Measurements from ENCODE around the gene DDX6. TPM values are rescaled to one million over a fixed set of nuclear protein-coding genes. Genes with fewer than 3 reads are reported as not detected.

DDX6 gene
- total RNA-seq, 4 donors from 2014 or later = 63.0 to 295 (median 118) TPM

DNA sequence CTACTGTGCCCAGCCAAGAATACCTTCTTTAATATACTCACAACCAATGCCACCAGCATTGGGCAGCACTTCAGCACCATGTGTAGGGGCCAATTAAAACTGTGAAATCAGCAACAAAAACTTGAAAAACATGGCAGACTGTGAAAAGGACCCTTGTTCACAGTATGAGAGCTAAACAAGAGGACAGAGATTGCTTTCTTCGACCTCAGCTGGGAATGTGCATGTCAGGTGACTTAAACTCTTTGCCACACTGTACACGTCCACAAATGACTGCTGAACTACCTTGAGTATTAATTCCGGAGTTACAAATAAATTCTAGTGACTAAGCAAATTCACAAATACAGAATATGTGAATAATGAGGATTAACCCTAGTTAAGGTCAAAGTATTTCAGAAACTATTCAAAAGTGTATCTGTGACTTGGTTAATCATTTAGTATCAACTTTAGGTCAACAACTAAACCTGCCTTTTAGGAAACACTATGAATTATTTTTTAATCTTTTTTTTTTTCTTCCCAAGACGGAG lies 33.0 kb downstream of the DDX6 start:
- Histone ChIP-seq H3K9me3 (no peaks in the 10 kb centered on the region), H3K36me3 (no peaks in the 10 kb centered on the region), H3K4me1 (no peaks in the 10 kb centered on the region), H3K4me3 (no peak overlapping the region), H3K27me3 (no peaks in the 10 kb centered on the region), H3K27ac (no peak overlapping the region)
- intact Hi-C loops (cut with DNase I; ENCODE audit: low total_unique reads) = no loop called here
- no peak for DNase-seq
- TF ChIP-seq, protein P1, sequence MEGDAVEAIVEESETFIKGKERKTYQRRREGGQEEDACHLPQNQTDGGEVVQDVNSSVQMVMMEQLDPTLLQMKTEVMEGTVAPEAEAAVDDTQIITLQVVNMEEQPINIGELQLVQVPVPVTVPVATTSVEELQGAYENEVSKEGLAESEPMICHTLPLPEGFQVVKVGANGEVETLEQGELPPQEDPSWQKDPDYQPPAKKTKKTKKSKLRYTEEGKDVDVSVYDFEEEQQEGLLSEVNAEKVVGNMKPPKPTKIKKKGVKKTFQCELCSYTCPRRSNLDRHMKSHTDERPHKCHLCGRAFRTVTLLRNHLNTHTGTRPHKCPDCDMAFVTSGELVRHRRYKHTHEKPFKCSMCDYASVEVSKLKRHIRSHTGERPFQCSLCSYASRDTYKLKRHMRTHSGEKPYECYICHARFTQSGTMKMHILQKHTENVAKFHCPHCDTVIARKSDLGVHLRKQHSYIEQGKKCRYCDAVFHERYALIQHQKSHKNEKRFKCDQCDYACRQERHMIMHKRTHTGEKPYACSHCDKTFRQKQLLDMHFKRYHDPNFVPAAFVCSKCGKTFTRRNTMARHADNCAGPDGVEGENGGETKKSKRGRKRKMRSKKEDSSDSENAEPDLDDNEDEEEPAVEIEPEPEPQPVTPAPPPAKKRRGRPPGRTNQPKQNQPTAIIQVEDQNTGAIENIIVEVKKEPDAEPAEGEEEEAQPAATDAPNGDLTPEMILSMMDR (IDR thresholded peaks at IDR 0.05) = no peak
- no peak for TF ChIP-seq POLR2A (IDR thresholded peaks at IDR 0.05)

DNA sequence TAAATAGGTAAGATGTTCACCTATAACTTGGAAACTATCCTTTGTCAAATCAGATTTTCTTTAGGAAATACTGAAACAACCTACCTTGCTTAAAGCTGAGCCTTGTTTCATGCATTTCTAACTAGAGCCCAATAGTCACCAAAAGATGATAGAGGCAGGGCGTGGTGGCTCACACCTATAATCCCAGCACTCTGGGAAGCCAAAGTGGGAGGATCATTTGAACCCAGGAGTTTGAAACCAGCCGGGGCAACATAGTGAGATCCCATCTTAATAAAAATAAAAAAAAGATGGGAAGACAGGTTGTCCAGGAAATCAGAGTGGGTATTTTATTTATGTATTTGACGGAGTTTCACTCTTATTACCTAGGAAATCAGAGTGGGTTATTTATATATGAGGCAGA lies 38.3 kb downstream of the DDX6 start:
- Histone ChIP-seq H3K27me3 (no peaks in the 10 kb centered on the region), H3K27ac (no peak overlapping the region), H3K36me3 (no peaks in the 10 kb centered on the region), H3K9me3 (no peaks in the 10 kb centered on the region), H3K4me1 (no peaks in the 10 kb centered on the region), H3K4me3 (no peak overlapping the region)
- intact Hi-C loops (cut with DNase I; ENCODE audit: low total_unique reads) = no loop called here
- no peak for TF ChIP-seq POLR2A (IDR thresholded peaks at IDR 0.05)
- TF ChIP-seq, protein P1 (IDR thresholded peaks at IDR 0.05) = no peak
- DNase-seq = no peak

DNA sequence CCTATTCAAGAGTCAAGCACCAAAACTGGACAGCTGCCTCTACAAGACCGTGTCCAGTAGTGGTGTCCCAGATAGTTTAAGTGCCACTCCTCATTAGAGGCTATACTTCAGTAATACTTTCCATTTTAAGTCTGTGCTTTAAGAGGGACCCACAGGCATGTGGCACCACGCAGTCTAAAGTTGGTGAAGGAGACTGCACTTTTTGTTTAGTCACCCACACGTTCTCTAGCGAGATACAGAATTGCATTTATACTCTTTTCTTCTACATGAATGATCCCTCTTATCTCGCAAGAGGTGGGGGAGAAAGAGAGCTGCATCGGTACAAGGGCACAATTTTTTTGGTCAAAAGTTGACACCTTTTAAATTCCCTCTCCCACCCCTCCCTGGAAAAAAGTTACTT lies 41.5 kb downstream of the DDX6 start:
- no peak for DNase-seq
- Histone ChIP-seq H3K36me3 (no peaks in the 10 kb centered on the region), H3K4me3 (no peak overlapping the region), H3K9me3 (no peaks in the 10 kb centered on the region), H3K27me3 (no peaks in the 10 kb centered on the region), H3K4me1 (no peaks in the 10 kb centered on the region), H3K27ac (no peak overlapping the region)
- TF ChIP-seq POLR2A (IDR thresholded peaks at IDR 0.05) = no peak
- TF ChIP-seq, protein P1 (IDR thresholded peaks at IDR 0.05) = no peak
- intact Hi-C loops (cut with DNase I; ENCODE audit: low total_unique reads) = no loop called here

DNA sequence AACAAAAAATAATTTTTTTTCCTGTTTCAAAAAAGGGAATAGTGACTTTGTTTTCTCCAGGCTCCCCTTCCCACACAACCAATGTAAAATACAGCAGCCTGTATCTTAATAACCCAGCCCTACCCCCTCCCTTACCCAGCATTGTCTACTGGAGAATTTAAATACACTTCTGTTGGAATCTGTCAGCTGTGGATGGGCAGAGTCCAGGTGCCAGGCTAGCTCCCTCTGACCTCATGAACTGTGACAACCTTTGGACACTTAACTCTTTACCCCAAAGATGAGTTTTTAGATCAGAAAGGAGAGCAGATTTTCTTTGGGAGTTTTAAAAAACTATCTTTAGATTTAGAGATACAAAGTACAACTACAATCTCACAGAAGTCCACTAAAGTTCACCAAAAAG lies 42.9 kb downstream of the DDX6 start:
- no peak for DNase-seq
- intact Hi-C loops (cut with DNase I; ENCODE audit: low total_unique reads) = no loop called here
- Histone ChIP-seq H3K4me1 (no peaks in the 10 kb centered on the region), H3K4me3 (no peak overlapping the region), H3K36me3 (no peaks in the 10 kb centered on the region), H3K27ac (no peak overlapping the region), H3K9me3 (no peaks in the 10 kb centered on the region), H3K27me3 (no peaks in the 10 kb centered on the region)
- no peak for TF ChIP-seq POLR2A (IDR thresholded peaks at IDR 0.05)
- TF ChIP-seq, protein P1 (IDR thresholded peaks at IDR 0.05) = no peak

DNA sequence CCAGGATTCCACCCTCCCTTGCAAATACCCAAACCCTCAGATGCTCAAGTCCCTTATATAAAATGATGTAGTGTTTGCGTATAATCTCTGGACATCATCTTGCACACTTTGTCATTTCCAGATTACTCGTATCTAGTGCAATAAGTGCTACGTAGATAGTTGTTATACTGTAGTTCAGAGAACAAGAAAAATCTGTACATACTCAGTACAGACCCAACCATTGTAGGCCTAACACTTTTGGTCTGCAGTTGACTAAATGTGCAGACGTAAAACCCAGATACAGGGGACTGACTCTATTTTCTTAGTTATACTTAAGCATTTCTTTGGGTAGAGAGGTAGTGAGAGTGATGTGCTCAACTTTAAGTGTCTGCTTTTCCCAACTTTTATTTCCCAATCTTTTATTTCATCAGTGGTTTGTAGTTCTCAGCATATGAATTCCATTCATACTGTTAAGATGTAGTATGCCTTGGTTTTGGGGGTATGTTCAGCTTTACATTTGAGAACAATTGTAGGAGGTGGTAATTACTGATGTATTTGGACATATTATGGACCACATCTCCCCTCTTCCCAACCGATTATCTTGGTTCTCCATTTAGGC lies 43.9 kb downstream of the DDX6 start:
- no peaks in the 10 kb centered on the region for H3K27me3 ChIP-seq
- H3K9me3 ChIP-seq = no peaks in the 10 kb centered on the region
- DNase-seq = no peak

More for the DNA sequence above, 43.9 kb downstream of the DDX6 start:
- no peaks in the 10 kb centered on the region for H3K4me1 ChIP-seq
- H3K27ac ChIP-seq = no peak overlapping the region
- no peak for TF ChIP-seq POLR2A (IDR thresholded peaks at IDR 0.05)
- TF ChIP-seq, protein P1 (IDR thresholded peaks at IDR 0.05) = no peak
- H3K36me3 ChIP-seq = no peaks in the 10 kb centered on the region
- intact Hi-C loops (cut with DNase I; ENCODE audit: low total_unique reads) = no loop called here
- H3K4me3 ChIP-seq = no peak overlapping the region

Data from uterus (tissue), 4 donors.